ENCODE data around the gene TRAF3IP1.
"Not testable (repeated sequence)": the region's sequence is repeated elsewhere in the genome, so short reads cannot be mapped to it uniquely, and the experiment has no call there.

TRAF3IP1 gene

DNA sequence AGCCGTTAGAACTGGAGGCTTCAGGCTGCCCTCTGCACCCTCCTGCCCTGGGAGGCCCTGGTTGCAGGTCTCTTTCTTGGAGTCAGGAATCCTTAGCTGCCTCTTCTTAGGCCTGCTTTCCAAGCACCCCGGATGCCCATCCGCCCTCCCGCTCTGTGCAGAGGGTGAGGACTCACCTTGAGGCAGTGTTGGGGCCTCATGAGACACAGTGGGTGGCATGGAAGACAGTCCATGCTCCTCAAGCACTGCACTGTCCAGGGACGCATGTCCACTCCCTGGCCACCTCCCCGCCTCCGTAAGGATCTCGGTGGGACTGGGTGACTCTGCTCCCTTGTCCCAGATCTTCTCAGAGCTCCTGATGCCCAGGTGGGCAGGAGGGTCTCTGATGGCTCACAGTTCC lies 5.7 kb upstream of the TRAF3IP1 start:
- Histone ChIP-seq H3K9me3 (ENCODE audit: control insufficient read depth, insufficient read depth, low read depth, low read length) (no peaks in the 10 kb centered on the region), H3K4me1 (ENCODE audit: control insufficient read depth, insufficient read depth, low read length) (peaks cover under 1% of the 10 kb centered on the region; the same call in 1 of the 2 replicates), H3K4me3 (ENCODE audit: low read depth, low read length) (no peak overlapping the region), H3K27me3 (ENCODE audit: control insufficient read depth, insufficient read depth, low read length) (peaks cover under 1% of the 10 kb centered on the region; the same call in 1 of the 2 replicates), H3K27ac (ENCODE audit: low read depth, low read length) (no peak overlapping the region), H3K36me3 (ENCODE audit: control insufficient read depth, insufficient read depth, low read length) (no peaks in the 10 kb centered on the region), H3K9ac (ENCODE audit: low read length) (no peak overlapping the region)

- H3K27ac ChIP-seq (ENCODE audit: low read depth, low read length), result no peak overlapping the region
- H3K27me3 ChIP-seq (ENCODE audit: control insufficient read depth, insufficient read depth, low read length), result peaks cover 5% of the 10 kb centered on the region
- H3K4me3 ChIP-seq (ENCODE audit: low read depth, low read length), result no peak overlapping the region
- H3K9me3 ChIP-seq (ENCODE audit: control insufficient read depth, insufficient read depth, low read depth, low read length), result no peaks in the 10 kb centered on the region
- H3K9ac ChIP-seq (ENCODE audit: low read length), result no peak overlapping the region
- peaks cover 4% of the 10 kb centered on the region; the same call in 1 of the 2 replicates for H3K4me1 ChIP-seq (ENCODE audit: control insufficient read depth, insufficient read depth, low read length)
- H3K36me3 ChIP-seq (ENCODE audit: control insufficient read depth, insufficient read depth, low read length), result no peaks in the 10 kb centered on the region
Measured at GRCh38 chr2:238315031-238315595, 5.2 kb upstream of the TRAF3IP1 start.

DNA sequence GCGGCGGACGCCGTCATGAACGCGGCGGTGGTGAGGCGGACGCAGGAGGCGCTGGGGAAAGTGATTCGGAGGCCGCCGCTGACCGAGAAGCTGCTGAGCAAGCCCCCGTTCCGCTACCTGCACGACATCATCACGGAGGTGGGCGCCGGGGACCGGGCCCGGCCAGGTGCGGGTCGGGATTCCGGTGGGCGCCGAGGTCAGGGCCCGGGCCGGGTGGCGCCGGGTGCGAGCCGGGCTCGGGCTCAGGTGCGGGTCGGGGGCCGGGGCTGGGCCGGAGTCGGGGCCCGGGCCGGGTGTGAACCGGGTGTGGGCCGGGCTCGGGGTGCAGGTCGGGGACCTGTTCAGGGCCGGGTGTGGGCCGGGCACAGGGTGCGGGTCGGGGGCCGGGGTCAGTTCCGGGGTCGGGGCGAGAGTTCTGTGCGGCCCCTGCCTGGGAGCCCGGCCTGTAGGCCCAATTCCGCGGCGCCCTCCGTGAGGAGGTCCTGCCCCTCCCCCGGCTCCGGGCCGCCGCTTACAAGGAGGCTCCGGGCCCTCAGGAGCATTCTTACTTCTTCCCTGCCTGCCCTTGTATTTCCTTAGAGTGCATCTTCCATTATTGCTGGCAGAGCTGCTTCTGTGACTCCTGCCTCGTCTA lies 447 bp downstream of the TRAF3IP1 start:
- peak overlapping the region; percentile 73 for H3K9ac ChIP-seq (ENCODE audit: low read length)
- H3K4me1 ChIP-seq (ENCODE audit: control insufficient read depth, insufficient read depth, low read length), result peaks cover 16% of the 10 kb centered on the region
- H3K36me3 ChIP-seq (ENCODE audit: control insufficient read depth, insufficient read depth, low read length), result peaks cover 2% of the 10 kb centered on the region; the same call in 1 of the 2 replicates
- no peaks in the 10 kb centered on the region for H3K9me3 ChIP-seq (ENCODE audit: control insufficient read depth, insufficient read depth, low read depth, low read length)
- H3K27ac ChIP-seq (ENCODE audit: low read depth, low read length), result no peak overlapping the region
- H3K4me3 ChIP-seq (ENCODE audit: low read depth, low read length), result peak overlapping the region; percentile 83
- H3K27me3 ChIP-seq (ENCODE audit: control insufficient read depth, insufficient read depth, low read length), result peaks cover 5% of the 10 kb centered on the region

DNA sequence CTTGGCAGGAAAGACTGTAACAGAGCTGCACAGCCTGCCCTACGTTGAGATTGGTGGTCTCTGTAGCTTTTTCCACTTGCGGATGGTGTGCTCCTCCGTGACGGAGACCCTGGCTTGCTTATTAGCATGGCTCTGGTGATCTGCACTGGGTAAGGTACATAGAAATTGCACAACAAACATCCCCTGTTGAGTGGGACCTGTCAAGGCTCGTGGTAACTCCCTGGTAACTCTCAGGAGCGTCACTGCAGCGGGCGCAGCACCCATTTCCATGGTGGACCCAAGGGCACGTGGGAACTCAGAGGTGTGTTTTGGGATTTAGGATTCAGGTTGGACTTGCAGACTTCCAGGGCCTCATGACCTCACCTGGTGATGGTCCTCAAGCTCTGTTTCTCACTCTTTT lies 1.1 kb downstream of the TRAF3IP1 start:
- Histone ChIP-seq H3K36me3 (ENCODE audit: control insufficient read depth, insufficient read depth, low read length) (peaks cover 7% of the 10 kb centered on the region; the same call in 1 of the 2 replicates), H3K4me3 (ENCODE audit: low read depth, low read length) (peak overlapping the region; percentile 83), H3K4me1 (ENCODE audit: control insufficient read depth, insufficient read depth, low read length) (peaks cover 16% of the 10 kb centered on the region), H3K27ac (ENCODE audit: low read depth, low read length) (no peak overlapping the region), H3K27me3 (ENCODE audit: control insufficient read depth, insufficient read depth, low read length) (peaks cover 5% of the 10 kb centered on the region), H3K9ac (ENCODE audit: low read length) (peak overlapping the region; percentile 51), H3K9me3 (ENCODE audit: control insufficient read depth, insufficient read depth, low read depth, low read length) (no peaks in the 10 kb centered on the region)

- no peaks in the 10 kb centered on the region for H3K9me3 ChIP-seq (ENCODE audit: control insufficient read depth, insufficient read depth, low read depth, low read length)
- peaks cover 5% of the 10 kb centered on the region for H3K27me3 ChIP-seq (ENCODE audit: control insufficient read depth, insufficient read depth, low read length)
- peak overlapping the region; percentile 12; the same call in 1 of the 2 replicates for H3K4me3 ChIP-seq (ENCODE audit: low read depth, low read length)
- H3K36me3 ChIP-seq (ENCODE audit: control insufficient read depth, insufficient read depth, low read length), result peaks cover 7% of the 10 kb centered on the region; the same call in 1 of the 2 replicates
- H3K4me1 ChIP-seq (ENCODE audit: control insufficient read depth, insufficient read depth, low read length), result peaks cover 16% of the 10 kb centered on the region
- no peak overlapping the region for H3K27ac ChIP-seq (ENCODE audit: low read depth, low read length)
- H3K9ac ChIP-seq (ENCODE audit: low read length), result peak overlapping the region; percentile 51
Measured at GRCh38 chr2:238322001-238322411, 1.7 kb downstream of the TRAF3IP1 start.

DNA sequence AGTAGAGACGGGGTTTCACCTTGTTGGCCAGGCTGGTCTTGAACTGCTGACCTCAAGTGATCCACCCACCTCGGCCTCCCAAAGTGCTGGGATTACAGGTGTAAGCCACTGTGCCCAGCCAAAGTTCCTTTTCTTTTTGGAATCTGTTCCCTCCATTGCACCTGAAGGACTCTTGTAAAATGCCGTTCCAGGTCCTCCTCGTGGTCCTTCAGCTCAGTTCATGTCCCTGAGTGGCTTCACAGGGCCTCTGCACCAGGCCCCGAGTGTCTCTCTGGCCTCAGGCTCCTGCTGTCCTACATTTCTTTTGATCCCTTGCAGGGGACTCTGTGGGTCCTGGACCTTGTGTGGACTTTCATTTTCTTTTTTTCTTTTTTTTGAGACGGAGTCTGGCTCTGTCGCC lies 3.9 kb downstream of the TRAF3IP1 start:
- H3K9me3 ChIP-seq (ENCODE audit: control insufficient read depth, insufficient read depth, low read depth, low read length); H3K9ac ChIP-seq (ENCODE audit: low read length); H3K27me3 ChIP-seq (ENCODE audit: control insufficient read depth, insufficient read depth, low read length); H3K27ac ChIP-seq (ENCODE audit: low read depth, low read length); H3K4me3 ChIP-seq (ENCODE audit: low read depth, low read length): not testable (repeated sequence)
- peaks cover 16% of the 10 kb centered on the region for H3K4me1 ChIP-seq (ENCODE audit: control insufficient read depth, insufficient read depth, low read length)
- H3K36me3 ChIP-seq (ENCODE audit: control insufficient read depth, insufficient read depth, low read length), result peaks cover 24% of the 10 kb centered on the region

- Histone ChIP-seq H3K27ac (ENCODE audit: low read depth, low read length) (no peak overlapping the region), H3K9me3 (ENCODE audit: control insufficient read depth, insufficient read depth, low read depth, low read length) (no peaks in the 10 kb centered on the region), H3K27me3 (ENCODE audit: control insufficient read depth, insufficient read depth, low read length) (no peaks in the 10 kb centered on the region), H3K4me3 (ENCODE audit: low read depth, low read length) (no peak overlapping the region), H3K4me1 (ENCODE audit: control insufficient read depth, insufficient read depth, low read length) (peaks cover 12% of the 10 kb centered on the region; the same call in 1 of the 2 replicates), H3K36me3 (ENCODE audit: control insufficient read depth, insufficient read depth, low read length) (peaks cover 32% of the 10 kb centered on the region), H3K9ac (ENCODE audit: low read length) (no peak overlapping the region)
Measured at GRCh38 chr2:238325694-238326093, 5.4 kb downstream of the TRAF3IP1 start.

- H3K4me1 ChIP-seq (ENCODE audit: control insufficient read depth, insufficient read depth, low read length), result peaks cover 3% of the 10 kb centered on the region; the same call in 1 of the 2 replicates
- no peak overlapping the region for H3K4me3 ChIP-seq (ENCODE audit: low read depth, low read length)
- peaks cover 32% of the 10 kb centered on the region for H3K36me3 ChIP-seq (ENCODE audit: control insufficient read depth, insufficient read depth, low read length)
- no peak overlapping the region for H3K9ac ChIP-seq (ENCODE audit: low read length)
- no peak overlapping the region for H3K27ac ChIP-seq (ENCODE audit: low read depth, low read length)
- H3K27me3 ChIP-seq (ENCODE audit: control insufficient read depth, insufficient read depth, low read length), result no peaks in the 10 kb centered on the region
- H3K9me3 ChIP-seq (ENCODE audit: control insufficient read depth, insufficient read depth, low read depth, low read length), result no peaks in the 10 kb centered on the region
Measured at GRCh38 chr2:238326801-238327365, 6.6 kb downstream of the TRAF3IP1 start.

- Histone ChIP-seq H3K27me3 (ENCODE audit: control insufficient read depth, insufficient read depth, low read length) (no peaks in the 10 kb centered on the region), H3K27ac (ENCODE audit: low read depth, low read length) (no peak overlapping the region), H3K9me3 (ENCODE audit: control insufficient read depth, insufficient read depth, low read depth, low read length) (no peaks in the 10 kb centered on the region), H3K4me1 (ENCODE audit: control insufficient read depth, insufficient read depth, low read length) (no peaks in the 10 kb centered on the region), H3K9ac (ENCODE audit: low read length) (no peak overlapping the region), H3K36me3 (ENCODE audit: control insufficient read depth, insufficient read depth, low read length) (peaks cover 32% of the 10 kb centered on the region), H3K4me3 (ENCODE audit: low read depth, low read length) (no peak overlapping the region)
Measured at GRCh38 chr2:238327751-238328150, 7.4 kb downstream of the TRAF3IP1 start.

- Histone ChIP-seq H3K27ac (ENCODE audit: low read depth, low read length) (no peak overlapping the region), H3K9me3 (ENCODE audit: control insufficient read depth, insufficient read depth, low read depth, low read length) (no peaks in the 10 kb centered on the region), H3K4me3 (ENCODE audit: low read depth, low read length) (no peak overlapping the region), H3K27me3 (ENCODE audit: control insufficient read depth, insufficient read depth, low read length) (no peaks in the 10 kb centered on the region), H3K9ac (ENCODE audit: low read length) (no peak overlapping the region), H3K4me1 (ENCODE audit: control insufficient read depth, insufficient read depth, low read length) (no peaks in the 10 kb centered on the region), H3K36me3 (ENCODE audit: control insufficient read depth, insufficient read depth, low read length) (peaks cover 42% of the 10 kb centered on the region)
Measured at GRCh38 chr2:238330391-238330790, 10.1 kb downstream of the TRAF3IP1 start.

GRCh38 chr2:238331916-238332315 lies 11.6 kb downstream of the TRAF3IP1 start:
- no peak overlapping the region for H3K4me3 ChIP-seq (ENCODE audit: low read depth, low read length)
- H3K36me3 ChIP-seq (ENCODE audit: control insufficient read depth, insufficient read depth, low read length), result peaks cover 35% of the 10 kb centered on the region
- no peaks in the 10 kb centered on the region for H3K4me1 ChIP-seq (ENCODE audit: control insufficient read depth, insufficient read depth, low read length)
- H3K9ac ChIP-seq (ENCODE audit: low read length), result no peak overlapping the region
- no peaks in the 10 kb centered on the region for H3K9me3 ChIP-seq (ENCODE audit: control insufficient read depth, insufficient read depth, low read depth, low read length)
- H3K27me3 ChIP-seq (ENCODE audit: control insufficient read depth, insufficient read depth, low read length), result no peaks in the 10 kb centered on the region
- no peak overlapping the region for H3K27ac ChIP-seq (ENCODE audit: low read depth, low read length)

Measured in HUES6 (cell line).